ENCODE data around the gene CYTH4.

Gene CYTH4

GRCh38 chr22:37239336-37240239, 42.7 kb upstream of the CYTH4 start:
- Histone ChIP-seq H3K27ac (replicated peaks; ENCODE audit: low read length) (no peak overlapping the region), H3K18ac (ENCODE audit: low read length) (no peak overlapping the region), H3K27me3 (ENCODE audit: control insufficient read depth in 3 of 3, insufficient read depth in 3 of 3, low read depth in 1 of 3, low read length in 3 of 3) (peaks cover 0 to 23% (median 0%) of the 10 kb centered on the region in 3 experiments), H2BK15ac (ENCODE audit: low read length) (no peak overlapping the region), H4K91ac (ENCODE audit: low read depth, low read length, poor library complexity) (no peak overlapping the region), H2BK120ac (ENCODE audit: low read depth, low read length) (no peak overlapping the region), H4K8ac (ENCODE audit: low read depth, low read length) (no peak overlapping the region), H2AFZ (ENCODE audit: low read length) (no peak overlapping the region), H2AK5ac (ENCODE audit: low read depth, low read length) (no peak overlapping the region), H3K9ac (ENCODE audit: low read depth, low read length, poor library complexity) (no peak overlapping the region), H2BK5ac (ENCODE audit: low read length) (no peak overlapping the region), H3K23ac (ENCODE audit: low read depth, low read length, poor library complexity) (no peak overlapping the region), H3K9me3 (replicated peaks in 1 of 2; ENCODE audit: control insufficient read depth in 2 of 2, insufficient read depth in 1 of 2, low read depth in 1 of 2, low read length in 2 of 2) (no peaks in the 10 kb centered on the region), H3K14ac (ENCODE audit: low read length) (no peak overlapping the region), H3K4ac (ENCODE audit: low read length) (no peak overlapping the region), H3K36me3 (replicated peaks in 1 of 2; ENCODE audit: control insufficient read depth in 2 of 2, insufficient read depth in 2 of 2, low read length in 2 of 2) (no peaks in the 10 kb centered on the region), H3K79me1 (ENCODE audit: low read depth, low read length) (no peaks in the 10 kb centered on the region), H3K4me3 (ENCODE audit: low read length in 2 of 2) (no peak overlapping the region), H3K4me1 (ENCODE audit: control insufficient read depth in 2 of 2, insufficient read depth in 1 of 2, low read depth in 1 of 2, low read length in 2 of 2) (peaks cover 9 to 10% of the 10 kb centered on the region in 2 donors), H3K4me2 (ENCODE audit: insufficient read depth, low read length, poor library complexity, severe bottlenecking) (no peak overlapping the region), H2BK12ac (ENCODE audit: low read length) (no peak overlapping the region)
- no CpG with 5 or more reads among the region's 10 CpGs for WGBS, 2 donors (ENCODE audit: extremely low coverage in 2 of 2, insufficient read length in 2 of 2, insufficient replicate concordance in 1 of 2)
- DNase-seq (ENCODE audit: low spot score): no peak

GRCh38 chr22:37240240-37240940, 41.9 kb upstream of the CYTH4 start:
- H2BK15ac ChIP-seq (ENCODE audit: low read length): no peak overlapping the region

GRCh38 chr22:37240941-37241320, 41.4 kb upstream of the CYTH4 start:
- Histone ChIP-seq H3K36me3 (replicated peaks in 1 of 2; ENCODE audit: control insufficient read depth in 2 of 2, insufficient read depth in 2 of 2, low read length in 2 of 2) (no peaks in the 10 kb centered on the region), H3K27me3 (ENCODE audit: control insufficient read depth in 3 of 3, insufficient read depth in 3 of 3, low read depth in 1 of 3, low read length in 3 of 3) (peaks cover 0 to 22% (median 0%) of the 10 kb centered on the region in 3 experiments), H2BK15ac (ENCODE audit: low read length) (peak overlapping the region; percentile 7)

More at GRCh38 chr22:37240240-37240940, 41.9 kb upstream of the CYTH4 start:
- no peaks in the 10 kb centered on the region for H3K36me3 ChIP-seq (replicated peaks in 1 of 2; ENCODE audit: control insufficient read depth in 2 of 2, insufficient read depth in 2 of 2, low read length in 2 of 2)
- no peaks in the 10 kb centered on the region for H3K9me3 ChIP-seq (replicated peaks in 1 of 2; ENCODE audit: control insufficient read depth in 2 of 2, insufficient read depth in 1 of 2, low read depth in 1 of 2, low read length in 2 of 2)
- H3K9ac ChIP-seq (ENCODE audit: low read depth, low read length, poor library complexity): no peak overlapping the region
- no peak overlapping the region for H3K4me2 ChIP-seq (ENCODE audit: insufficient read depth, low read length, poor library complexity, severe bottlenecking)
- no peak overlapping the region for H3K4ac ChIP-seq (ENCODE audit: low read length)
- H3K18ac ChIP-seq (ENCODE audit: low read length): no peak overlapping the region
- no peak overlapping the region for H2BK12ac ChIP-seq (ENCODE audit: low read length)
- no peak overlapping the region for H2AFZ ChIP-seq (ENCODE audit: low read length)
- no peaks in the 10 kb centered on the region for H3K79me1 ChIP-seq (ENCODE audit: low read depth, low read length)
- H3K27me3 ChIP-seq (ENCODE audit: control insufficient read depth in 3 of 3, insufficient read depth in 3 of 3, low read depth in 1 of 3, low read length in 3 of 3): peaks cover 0 to 22% (median 0%) of the 10 kb centered on the region in 3 experiments
- no CpG with 5 or more reads among the region's 11 CpGs for WGBS, 2 donors (ENCODE audit: extremely low coverage in 2 of 2, insufficient read length in 2 of 2, insufficient replicate concordance in 1 of 2)
- no peak overlapping the region for H3K23ac ChIP-seq (ENCODE audit: low read depth, low read length, poor library complexity)
- H2BK120ac ChIP-seq (ENCODE audit: low read depth, low read length): no peak overlapping the region
- H3K4me1 ChIP-seq (ENCODE audit: control insufficient read depth in 2 of 2, insufficient read depth in 1 of 2, low read depth in 1 of 2, low read length in 2 of 2): peaks cover 9 to 10% of the 10 kb centered on the region in 2 donors
- no peak overlapping the region for H3K4me3 ChIP-seq (ENCODE audit: low read length in 2 of 2)
- peak overlapping the region; percentile 32 for H2AK5ac ChIP-seq (ENCODE audit: low read depth, low read length)
- DNase-seq (ENCODE audit: low spot score): no peak
- no peak overlapping the region for H3K14ac ChIP-seq (ENCODE audit: low read length)
- H3K27ac ChIP-seq (replicated peaks; ENCODE audit: low read length): no peak overlapping the region
- no peak overlapping the region for H2BK5ac ChIP-seq (ENCODE audit: low read length)
- H4K91ac ChIP-seq (ENCODE audit: low read depth, low read length, poor library complexity): no peak overlapping the region
- H4K8ac ChIP-seq (ENCODE audit: low read depth, low read length): no peak overlapping the region

More at GRCh38 chr22:37240941-37241320, 41.4 kb upstream of the CYTH4 start:
- Histone ChIP-seq H3K23ac (ENCODE audit: low read depth, low read length, poor library complexity) (no peak overlapping the region), H3K18ac (ENCODE audit: low read length) (peak overlapping the region; percentile 68), H3K27ac (replicated peaks; ENCODE audit: low read length) (no peak overlapping the region), H3K4ac (ENCODE audit: low read length) (no peak overlapping the region), H4K8ac (ENCODE audit: low read depth, low read length) (no peak overlapping the region), H3K4me3 (ENCODE audit: low read length in 2 of 2) (no peak overlapping the region), H2AFZ (ENCODE audit: low read length) (peak overlapping the region; percentile 26), H3K79me1 (ENCODE audit: low read depth, low read length) (no peaks in the 10 kb centered on the region), H2BK5ac (ENCODE audit: low read length) (no peak overlapping the region), H4K91ac (ENCODE audit: low read depth, low read length, poor library complexity) (no peak overlapping the region), H3K9me3 (replicated peaks in 1 of 2; ENCODE audit: control insufficient read depth in 2 of 2, insufficient read depth in 1 of 2, low read depth in 1 of 2, low read length in 2 of 2) (no peaks in the 10 kb centered on the region), H3K14ac (ENCODE audit: low read length) (peak overlapping the region; percentile 94), H2AK5ac (ENCODE audit: low read depth, low read length) (peak overlapping the region; percentile 67), H3K4me2 (ENCODE audit: insufficient read depth, low read length, poor library complexity, severe bottlenecking) (no peak overlapping the region), H3K9ac (ENCODE audit: low read depth, low read length, poor library complexity) (peak overlapping the region; percentile 46), H2BK12ac (ENCODE audit: low read length) (no peak overlapping the region), H3K4me1 (ENCODE audit: control insufficient read depth in 2 of 2, insufficient read depth in 1 of 2, low read depth in 1 of 2, low read length in 2 of 2) (peaks cover 9 to 10% of the 10 kb centered on the region in 2 donors), H2BK120ac (ENCODE audit: low read depth, low read length) (no peak overlapping the region)
- DNase-seq (ENCODE audit: low spot score): no peak
- WGBS, 2 donors (ENCODE audit: extremely low coverage in 2 of 2, insufficient read length in 2 of 2, insufficient replicate concordance in 1 of 2): no CpG with 5 or more reads among the region's 7 CpGs
